GM12878 (cell line): ENCODE data around the gene IZUMO1. TPM values are rescaled to one million over a fixed set of nuclear protein-coding genes. Genes with fewer than 3 reads are reported as not detected.
A peak's percentile ranks its signal among the peaks of the same experiment; 100 is the strongest.

Experiments used
- ATAC-seq: fragments of 200-7000 bp; cut with Tn5 transposase; 3 replicates; pipeline ENCODE4 v1.9.1; 2020; ENCODE audit warnings: mild to moderate bottlenecking, moderate library complexity
- BruUV-seq: library from RNA; stranded (reverse); fragments of 400-500 nt; replicated peaks from 2 replicates; lab custom pipeline; 2021; lab: Mats Ljungman, UMichigan
- CTCF ChIA-PET: fragments of 300-600 bp; sonication (Branson Sonifier 250); formaldehyde crosslinking; extraction: SDS; loops from one replicate; lab custom pipeline; 2021; ENCODE audit warnings: inconsistent platforms; lab: Yijun Ruan, JAX
- POLR2A ChIA-PET: fragments of 350-600 bp; formaldehyde crosslinking; extraction: SDS; loops from one replicate; lab custom pipeline; 2021; ENCODE audit warnings: inconsistent platforms; lab: Charles Lee
- RAD21 ChIA-PET: fragments of 300-600 bp; sonication (Branson Sonifier 250); formaldehyde crosslinking; loops from one replicate; lab custom pipeline; 2023; ENCODE audit warnings: antibody characterized with exemption; ENCODE audit not compliant: unreplicated experiment; lab: Charles Lee
- SMC1A ChIA-PET: fragments of 300-600 bp; sonication (Branson Sonifier 250); formaldehyde crosslinking; loops from one replicate; lab custom pipeline; 2023; ENCODE audit not compliant: unreplicated experiment, uncharacterized antibody; lab: Charles Lee
- DNase-seq: peaks from one replicate; pipeline ENCODE4 v3.0.0-alpha.2; 2011; ENCODE audit warnings: low read depth, low spot score
- FAIRE-seq: peaks from 3 replicates; lab custom pipeline; 2011; peaks lifted over from hg19 to GRCh38; lab: Jason Lieb, UNC
- H2AFZ ChIP-seq: 2 replicates; pipeline ENCODE4 v1.6.0; 2011; ENCODE audit warnings: low read depth, low read length, control low read depth; ENCODE audit not compliant: control insufficient read depth
- H3K27ac ChIP-seq: 2 replicates; pipeline ENCODE4 v1.5.1; 2011; ENCODE audit warnings: control low read depth; ENCODE audit not compliant: control insufficient read depth, insufficient read depth
- H3K27me3 ChIP-seq, 2 experiments: replicated peaks in 1 of 2; 2 replicates each; pipeline versions ENCODE4 v1.6.0 to v1.6.1; 2011; ENCODE audit warnings: low read length in 1 of 2; ENCODE audit not compliant: control insufficient read depth in 2 of 2, insufficient read depth in 2 of 2
- H3K36me3 ChIP-seq, 2 experiments: 2 replicates each; pipeline ENCODE4 v1.5.1; 2011; ENCODE audit warnings: low read length in 1 of 2; ENCODE audit not compliant: control insufficient read depth in 2 of 2, insufficient read depth in 2 of 2
- H3K4me1 ChIP-seq: 2 replicates; pipeline ENCODE4 v1.6.1; 2011; ENCODE audit warnings: mild to moderate bottlenecking, low read length, moderate library complexity, mixed read lengths; ENCODE audit not compliant: control insufficient read depth, insufficient read depth
- H3K4me2 ChIP-seq: 2 replicates; pipeline ENCODE4 v1.6.0; 2011; ENCODE audit warnings: control low read depth; ENCODE audit not compliant: control insufficient read depth, insufficient read depth
- H3K4me3 ChIP-seq: fragments of 200-600 bp; sonication (generic); 2 replicates; pipeline ENCODE4 v1.5.1; 2016
- H3K79me2 ChIP-seq: 2 replicates; pipeline ENCODE4 v1.6.0; 2011; ENCODE audit warnings: low read length; ENCODE audit not compliant: control insufficient read depth, insufficient read depth
- H3K9ac ChIP-seq: 2 replicates; pipeline ENCODE4 v1.8.0; 2011; ENCODE audit warnings: low read length, control low read depth, mixed read lengths; ENCODE audit not compliant: control insufficient read depth, insufficient read depth
- H3K9me3 ChIP-seq: replicated peaks from 3 replicates; pipeline ENCODE4 v1.5.1; 2011; ENCODE audit warnings: mild to moderate bottlenecking, low read length; ENCODE audit not compliant: control insufficient read depth, insufficient read depth
- H4K20me1 ChIP-seq: 2 replicates; pipeline ENCODE4 v1.6.0; 2011; ENCODE audit not compliant: control insufficient read depth, insufficient read depth
- CHD2 ChIP-seq: IDR thresholded peaks from 2 replicates; pipeline ENCODE4 v1.6.1; 2011; ENCODE audit warnings: low read depth, low read length, improper control_type of control experiment, borderline replicate concordance
- CHD4 ChIP-seq: fragments of 200-600 bp; sonication (generic); IDR thresholded peaks from 2 replicates; pipeline ENCODE4 v1.6.1; 2016; ENCODE audit warnings: mild to moderate bottlenecking
- HCFC1 ChIP-seq: fragments of 150-350 bp; IDR thresholded peaks from 2 replicates; pipeline ENCODE4 v1.6.1; 2014; ENCODE audit warnings: low read length
- IRF3 ChIP-seq: fragments of 450-650 bp; IDR thresholded peaks from 2 replicates; pipeline ENCODE4 v1.6.1; 2014; ENCODE audit warnings: mild to moderate bottlenecking
- SMAD5 ChIP-seq: IDR thresholded peaks from 2 replicates; pipeline ENCODE4 v1.6.1; 2016; ENCODE audit warnings: antibody characterized with exemption, low read depth
- TCF7 ChIP-seq: IDR thresholded peaks from 2 replicates; pipeline ENCODE4 v1.6.1; 2014; ENCODE audit warnings: antibody characterized with exemption, borderline replicate concordance
- ZNF622 ChIP-seq: fragments of 450-650 bp; IDR thresholded peaks from 2 replicates; pipeline ENCODE4 v1.6.1; 2017; ENCODE audit warnings: mild to moderate bottlenecking, inconsistent platforms
- ZZZ3 ChIP-seq: IDR thresholded peaks from 2 replicates; pipeline ENCODE4 v1.6.1; 2011; ENCODE audit warnings: low read depth; ENCODE audit not compliant: control insufficient read depth, insufficient read length
- WGBS: methylation state at CpG from one replicate; pipeline ENCODE4 v1.1.6; 2016; ENCODE audit warnings: low lambda C conversion rate; ENCODE audit not compliant: insufficient replicate concordance, insufficient coverage; ENCODE audit errors: missing lambda C conversion rate; 5-methylcytosine and 5-hydroxymethylcytosine counted together
- in situ Hi-C: fragments of 300-500 bp; cut with MboI; formaldehyde crosslinking; loops from 9 replicates; pipeline ENCODE4 v1.14.3; 2018; ENCODE audit warnings: mixed read lengths
- intact Hi-C: fragments of 100-400 bp; cut with micrococcal nuclease; formaldehyde crosslinking; loops from one replicate; pipeline ENCODE4 v1.14.2; 2022; ENCODE audit not compliant: unreplicated experiment
- polyA plus RNA-seq, 11 experiments: library from polyadenylated mRNA; depleted of rRNA in 4 of 11; unstranded in 6 of 11; stranded (reverse) in 5 of 11; fragments of >200 nt; fragmentation: Nextera tagmentation in 4 of 11; fragmentation: Illumina TruSeq in 1 of 11; extraction: Ambion mirVana in 4 of 11; extraction: Trizol in 1 of 11; gene quantifications; 1 replicate in 1 of 11; 2 replicates in 10 of 11; pipeline versions ENCODE4 v1.2.1 to v1.2.3, GENCODE V29; 2011 to 2016; ENCODE audit warnings: inconsistent platforms in 2 of 11, missing spikeins in 2 of 11, low read depth in 1 of 11
- total RNA-seq, 4 experiments: library from RNA; depleted of rRNA in 3 of 4; stranded (reverse); fragments of >200 nt in 3 of 4; fragmentation: Illumina TruSeq in 1 of 4; extraction: Trizol in 1 of 4; gene quantifications; 2 replicates each; pipeline versions ENCODE4 v1.2.1 to v1.2.3, GENCODE V29; 2013 to 2021

The IZUMO1 gene
- total and polyA plus RNA-seq, 10 of the 15 experiments (the other 5 are each of a cell fraction or from before 2014, with no cell fraction given): not detected

GRCh38 chr19:48715681-48716171 lies 31.0 kb downstream of the IZUMO1 start:
- TF ChIP-seq ZZZ3: no peak
- no peak for TF ChIP-seq HCFC1
- no peak for TF ChIP-seq ZNF622
- TF ChIP-seq CHD4: no peak
- TF ChIP-seq TCF7: no peak
- TF ChIP-seq IRF3: no peak
- TF ChIP-seq CHD2: no peak
- TF ChIP-seq SMAD5: no peak
- in situ Hi-C loops (no loop called here), intact Hi-C loops (no loop called here)
- ChIA-PET CTCF (interaction anchor here (1.8 kb wide), 1 partner anchor 40 kb away, joined by 6 read pairs; no protein-coding TSS in a partner anchor), SMC1A (no interaction called here), POLR2A (no interaction called here), RAD21 (no interaction called here)
- Histone ChIP-seq H2AFZ (no peak overlapping the region), H3K4me2 (peak overlapping the region; percentile 89), H3K27me3 (no peaks in the 10 kb centered on the region), H3K4me1 (peaks cover 16% of the 10 kb centered on the region), H3K36me3 (no peaks in the 10 kb centered on the region), H3K4me3 (no peak overlapping the region), H3K27ac (no peak overlapping the region), H3K9me3 (no peaks in the 10 kb centered on the region; the same call in 2 of the 3 replicates), H3K9ac (no peak overlapping the region), H4K20me1 (no peaks in the 10 kb centered on the region), H3K79me2 (no peaks in the 10 kb centered on the region)
- DNase-seq (no peak), ATAC-seq (no peak), FAIRE-seq (no peak)
- WGBS: 81% methylated on average over 19 of the region's 19 CpGs
- no TSS peak for BruUV-seq
